Ishikawa (cell line): Measurements from ENCODE around the gene OR4K5.

Experiments
- CEBPB ChIP-seq: IDR thresholded peaks from 2 replicates; pipeline ENCODE4 v1.6.1; 2012
- CREB1 ChIP-seq: IDR thresholded peaks from 2 replicates; pipeline ENCODE4 v1.6.1; 2012; ENCODE audit warnings: low read depth
- EP300 ChIP-seq: IDR thresholded peaks from 2 replicates; pipeline ENCODE4 v1.6.1; 2012; ENCODE audit warnings: borderline replicate concordance
- MAX ChIP-seq: IDR thresholded peaks from 2 replicates; pipeline ENCODE4 v1.6.1; 2012
- NFIC ChIP-seq: IDR thresholded peaks from 2 replicates; pipeline ENCODE4 v1.6.1; 2012
- RAD21 ChIP-seq: IDR thresholded peaks from 2 replicates; pipeline ENCODE4 v1.6.1; 2012; ENCODE audit warnings: low read depth
- REST ChIP-seq: IDR thresholded peaks from 2 replicates; pipeline ENCODE4 v1.6.1; 2012; ENCODE audit warnings: low read depth, mild to moderate bottlenecking
- TAF1 ChIP-seq: IDR thresholded peaks from 2 replicates; pipeline ENCODE4 v1.6.1; 2012; ENCODE audit warnings: low read depth, mild to moderate bottlenecking
- YY1 ChIP-seq: IDR thresholded peaks from 2 replicates; pipeline ENCODE4 v1.6.1; 2012; ENCODE audit warnings: low read depth

- TF ChIP-seq CREB1 (no peak), RAD21 (no peak), MAX (no peak), EP300 (no peak), NFIC (no peak), TAF1 (no peak), REST (no peak), CEBPB (no peak), YY1 (no peak)
Observed at GRCh38 chr14:19930617-19931016, 10.2 kb downstream of the OR4K5 start, which contains the start of gene OR4K1.
